H1 (cell line): Measurements from ENCODE around the gene SERINC1. TPM values are rescaled to one million over a fixed set of nuclear protein-coding genes. Genes with fewer than 3 reads are reported as not detected.

Experiments
- BRCA1 ChIP-seq: IDR thresholded peaks from 2 replicates; pipeline ENCODE4 v1.6.1; 2012; ENCODE audit warnings: low read depth, low read length, improper control_type of control experiment
- EZH2 ChIP-seq: fragments of 200-600 bp; sonication (generic); IDR thresholded peaks from 2 replicates; pipeline ENCODE4 v1.7.1; 2012; ENCODE audit warnings: low read depth, mild to moderate bottlenecking, moderate library complexity, low read length, inconsistent platforms; ENCODE audit not compliant: severe bottlenecking
- HDAC2 ChIP-seq, 2 experiments: fragments of 300-600 bp in 1 of 2; sonication (generic) in 1 of 2; IDR thresholded peaks; 2 replicates each; pipeline ENCODE4 v1.6.1; 2011 to 2012; ENCODE audit warnings: low read depth in 2 of 2, low read length in 2 of 2, mild to moderate bottlenecking in 2 of 2, moderate library complexity in 2 of 2, borderline replicate concordance in 1 of 2, inconsistent platforms in 1 of 2
- HDAC6 ChIP-seq: IDR thresholded peaks from one replicate; pipeline ENCODE4 v1.7.1; 2012; ENCODE audit warnings: low read depth, mild to moderate bottlenecking, inconsistent platforms, low read length, moderate library complexity
- JUN ChIP-seq: IDR thresholded peaks from 2 replicates; pipeline ENCODE4 v1.6.1; 2011; ENCODE audit warnings: low read depth, mild to moderate bottlenecking, improper control_type of control experiment, low read length
- RFX5 ChIP-seq: IDR thresholded peaks from 2 replicates; pipeline ENCODE4 v1.6.1; 2011; ENCODE audit warnings: low read depth, low read length, improper control_type of control experiment, borderline replicate concordance
- RNF2 ChIP-seq: fragments of 200-900, 300-1000 bp; sonication (generic); IDR thresholded peaks from 2 replicates; pipeline ENCODE4 v1.7.1; 2016; ENCODE audit warnings: borderline replicate concordance, low read depth, mild to moderate bottlenecking, antibody characterized with exemption, low read length; ENCODE audit not compliant: poor library complexity, severe bottlenecking; ENCODE audit errors: missing control alignments
- SIX5 ChIP-seq: IDR thresholded peaks from 2 replicates; pipeline ENCODE4 v1.6.1; 2011; ENCODE audit warnings: mild to moderate bottlenecking, low read depth, low read length
- TEAD4 ChIP-seq: IDR thresholded peaks from 2 replicates; pipeline ENCODE4 v1.6.1; 2012; ENCODE audit warnings: low read depth, low read length, inconsistent platforms, mixed read lengths
- polyA plus RNA-seq, 7 experiments: library from polyadenylated mRNA; depleted of rRNA in 3 of 7; stranded (reverse) in 5 of 7; unstranded in 2 of 7; fragments of >200 nt in 5 of 7; fragments of 200-250 nt in 2 of 7; gene quantifications; 1 replicate in 5 of 7; 2 replicates in 1 of 7; 4 replicates in 1 of 7; pipeline versions ENCODE4 v1.2.1 to v1.2.3, GENCODE V29; 2011 to 2013; ENCODE audit warnings: missing spikeins in 2 of 7, mixed read lengths in 2 of 7
- total RNA-seq: library from RNA; stranded (reverse); fragmentation: NEBNext Ultra II Directional; extraction: Animal tissue kit (Norgen Biotek cat#: 25700); gene quantifications from 2 replicates; pipeline ENCODE4 v1.2.1, GENCODE V29; 2021
- TF ChIP-seq, protein P1 (sequence below): fragments of 300-600 bp; sonication (generic); IDR thresholded peaks from 2 replicates; pipeline ENCODE4 v1.7.1; 2012; ENCODE audit warnings: low read length, moderate library complexity, mild to moderate bottlenecking, inconsistent platforms; ENCODE audit not compliant: insufficient replicate concordance
- TF ChIP-seq, protein P2 (sequence below): IDR thresholded peaks from 2 replicates; pipeline ENCODE4 v1.6.1; 2012; ENCODE audit warnings: inconsistent platforms

SERINC1 gene
- total and polyA plus RNA-seq, 2 of the 8 experiments (the other 6 are each of a cell fraction or from before 2014, with no cell fraction given), result 15.4 to 38.6 TPM

GRCh38 chr6:122431780-122432179 is 39.8 kb downstream of the SERINC1 start (continued):
- TF ChIP-seq, protein P1, sequence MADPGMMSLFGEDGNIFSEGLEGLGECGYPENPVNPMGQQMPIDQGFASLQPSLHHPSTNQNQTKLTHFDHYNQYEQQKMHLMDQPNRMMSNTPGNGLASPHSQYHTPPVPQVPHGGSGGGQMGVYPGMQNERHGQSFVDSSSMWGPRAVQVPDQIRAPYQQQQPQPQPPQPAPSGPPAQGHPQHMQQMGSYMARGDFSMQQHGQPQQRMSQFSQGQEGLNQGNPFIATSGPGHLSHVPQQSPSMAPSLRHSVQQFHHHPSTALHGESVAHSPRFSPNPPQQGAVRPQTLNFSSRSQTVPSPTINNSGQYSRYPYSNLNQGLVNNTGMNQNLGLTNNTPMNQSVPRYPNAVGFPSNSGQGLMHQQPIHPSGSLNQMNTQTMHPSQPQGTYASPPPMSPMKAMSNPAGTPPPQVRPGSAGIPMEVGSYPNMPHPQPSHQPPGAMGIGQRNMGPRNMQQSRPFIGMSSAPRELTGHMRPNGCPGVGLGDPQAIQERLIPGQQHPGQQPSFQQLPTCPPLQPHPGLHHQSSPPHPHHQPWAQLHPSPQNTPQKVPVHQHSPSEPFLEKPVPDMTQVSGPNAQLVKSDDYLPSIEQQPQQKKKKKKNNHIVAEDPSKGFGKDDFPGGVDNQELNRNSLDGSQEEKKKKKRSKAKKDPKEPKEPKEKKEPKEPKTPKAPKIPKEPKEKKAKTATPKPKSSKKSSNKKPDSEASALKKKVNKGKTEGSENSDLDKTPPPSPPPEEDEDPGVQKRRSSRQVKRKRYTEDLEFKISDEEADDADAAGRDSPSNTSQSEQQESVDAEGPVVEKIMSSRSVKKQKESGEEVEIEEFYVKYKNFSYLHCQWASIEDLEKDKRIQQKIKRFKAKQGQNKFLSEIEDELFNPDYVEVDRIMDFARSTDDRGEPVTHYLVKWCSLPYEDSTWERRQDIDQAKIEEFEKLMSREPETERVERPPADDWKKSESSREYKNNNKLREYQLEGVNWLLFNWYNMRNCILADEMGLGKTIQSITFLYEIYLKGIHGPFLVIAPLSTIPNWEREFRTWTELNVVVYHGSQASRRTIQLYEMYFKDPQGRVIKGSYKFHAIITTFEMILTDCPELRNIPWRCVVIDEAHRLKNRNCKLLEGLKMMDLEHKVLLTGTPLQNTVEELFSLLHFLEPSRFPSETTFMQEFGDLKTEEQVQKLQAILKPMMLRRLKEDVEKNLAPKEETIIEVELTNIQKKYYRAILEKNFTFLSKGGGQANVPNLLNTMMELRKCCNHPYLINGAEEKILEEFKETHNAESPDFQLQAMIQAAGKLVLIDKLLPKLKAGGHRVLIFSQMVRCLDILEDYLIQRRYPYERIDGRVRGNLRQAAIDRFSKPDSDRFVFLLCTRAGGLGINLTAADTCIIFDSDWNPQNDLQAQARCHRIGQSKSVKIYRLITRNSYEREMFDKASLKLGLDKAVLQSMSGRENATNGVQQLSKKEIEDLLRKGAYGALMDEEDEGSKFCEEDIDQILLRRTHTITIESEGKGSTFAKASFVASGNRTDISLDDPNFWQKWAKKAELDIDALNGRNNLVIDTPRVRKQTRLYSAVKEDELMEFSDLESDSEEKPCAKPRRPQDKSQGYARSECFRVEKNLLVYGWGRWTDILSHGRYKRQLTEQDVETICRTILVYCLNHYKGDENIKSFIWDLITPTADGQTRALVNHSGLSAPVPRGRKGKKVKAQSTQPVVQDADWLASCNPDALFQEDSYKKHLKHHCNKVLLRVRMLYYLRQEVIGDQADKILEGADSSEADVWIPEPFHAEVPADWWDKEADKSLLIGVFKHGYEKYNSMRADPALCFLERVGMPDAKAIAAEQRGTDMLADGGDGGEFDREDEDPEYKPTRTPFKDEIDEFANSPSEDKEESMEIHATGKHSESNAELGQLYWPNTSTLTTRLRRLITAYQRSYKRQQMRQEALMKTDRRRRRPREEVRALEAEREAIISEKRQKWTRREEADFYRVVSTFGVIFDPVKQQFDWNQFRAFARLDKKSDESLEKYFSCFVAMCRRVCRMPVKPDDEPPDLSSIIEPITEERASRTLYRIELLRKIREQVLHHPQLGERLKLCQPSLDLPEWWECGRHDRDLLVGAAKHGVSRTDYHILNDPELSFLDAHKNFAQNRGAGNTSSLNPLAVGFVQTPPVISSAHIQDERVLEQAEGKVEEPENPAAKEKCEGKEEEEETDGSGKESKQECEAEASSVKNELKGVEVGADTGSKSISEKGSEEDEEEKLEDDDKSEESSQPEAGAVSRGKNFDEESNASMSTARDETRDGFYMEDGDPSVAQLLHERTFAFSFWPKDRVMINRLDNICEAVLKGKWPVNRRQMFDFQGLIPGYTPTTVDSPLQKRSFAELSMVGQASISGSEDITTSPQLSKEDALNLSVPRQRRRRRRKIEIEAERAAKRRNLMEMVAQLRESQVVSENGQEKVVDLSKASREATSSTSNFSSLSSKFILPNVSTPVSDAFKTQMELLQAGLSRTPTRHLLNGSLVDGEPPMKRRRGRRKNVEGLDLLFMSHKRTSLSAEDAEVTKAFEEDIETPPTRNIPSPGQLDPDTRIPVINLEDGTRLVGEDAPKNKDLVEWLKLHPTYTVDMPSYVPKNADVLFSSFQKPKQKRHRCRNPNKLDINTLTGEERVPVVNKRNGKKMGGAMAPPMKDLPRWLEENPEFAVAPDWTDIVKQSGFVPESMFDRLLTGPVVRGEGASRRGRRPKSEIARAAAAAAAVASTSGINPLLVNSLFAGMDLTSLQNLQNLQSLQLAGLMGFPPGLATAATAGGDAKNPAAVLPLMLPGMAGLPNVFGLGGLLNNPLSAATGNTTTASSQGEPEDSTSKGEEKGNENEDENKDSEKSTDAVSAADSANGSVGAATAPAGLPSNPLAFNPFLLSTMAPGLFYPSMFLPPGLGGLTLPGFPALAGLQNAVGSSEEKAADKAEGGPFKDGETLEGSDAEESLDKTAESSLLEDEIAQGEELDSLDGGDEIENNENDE, result no peak
- TF ChIP-seq RNF2, result no peak
- no peak for TF ChIP-seq RFX5
- no peak for TF ChIP-seq EZH2
- TF ChIP-seq TEAD4, result no peak
- TF ChIP-seq, protein P2, sequence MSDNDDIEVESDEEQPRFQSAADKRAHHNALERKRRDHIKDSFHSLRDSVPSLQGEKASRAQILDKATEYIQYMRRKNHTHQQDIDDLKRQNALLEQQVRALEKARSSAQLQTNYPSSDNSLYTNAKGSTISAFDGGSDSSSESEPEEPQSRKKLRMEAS, result no peak
- no peak for TF ChIP-seq SIX5
- TF ChIP-seq HDAC6, result no peak
- no peak for TF ChIP-seq JUN
- no peak for TF ChIP-seq BRCA1
- no peak for TF ChIP-seq HDAC2 (IDR thresholded peaks at IDR 0.05; ENCODE audit: borderline replicate concordance in 1 of 2, low read depth in 2 of 2, low read length in 2 of 2)
